HG02588 (cell line): Measurements from ENCODE around the gene HSPA12A.

Experiments
- ATAC-seq: cut with Tn5 transposase; IDR thresholded peaks from one replicate; pipeline ENCODE4 v1.9.1; 2021; ENCODE audit warnings: mild to moderate bottlenecking, moderate library complexity; ENCODE audit not compliant: unreplicated experiment

The HSPA12A gene

DNA sequence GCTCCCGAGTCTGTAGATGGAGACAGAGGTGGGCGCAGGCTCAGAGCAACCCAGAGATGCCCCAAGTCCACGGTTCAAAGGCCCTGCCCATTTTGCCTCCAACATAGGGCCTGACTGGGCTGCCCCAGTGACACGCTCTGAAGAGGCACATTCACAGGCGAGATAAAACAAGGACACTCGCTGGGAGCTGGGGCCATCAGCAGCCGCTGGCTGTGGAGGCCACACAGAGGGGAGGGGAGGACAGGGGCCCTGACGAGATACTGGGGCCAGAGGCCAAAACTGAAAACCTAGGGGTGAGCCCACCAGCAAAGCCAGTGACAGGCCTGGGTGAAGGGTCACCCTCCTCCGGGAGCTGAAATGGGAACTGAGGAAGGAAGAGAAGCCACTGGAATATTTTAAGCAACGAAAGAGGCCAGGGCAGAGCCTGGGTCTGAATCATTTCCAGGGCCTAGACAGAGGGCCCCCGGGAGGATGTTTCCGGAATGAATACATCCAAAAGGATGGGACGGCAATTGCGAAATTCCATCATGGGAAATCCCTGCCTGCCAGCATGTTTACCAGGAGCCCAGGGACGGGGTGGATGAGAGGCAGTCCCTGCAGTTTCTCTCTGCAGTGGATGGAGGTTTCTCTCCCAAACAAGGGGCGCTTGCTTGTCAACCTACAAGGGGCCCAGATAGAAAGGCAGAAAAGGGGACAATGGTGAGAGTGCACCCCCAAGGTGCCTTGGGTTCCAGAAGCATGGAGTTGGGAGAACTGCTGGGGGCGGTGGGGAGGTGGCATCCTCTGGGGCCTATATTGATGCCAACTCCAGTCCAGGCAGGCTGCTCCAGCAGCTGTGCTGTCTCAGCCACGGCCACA is 29.0 kb upstream of the HSPA12A start:
- no peak for ATAC-seq

DNA sequence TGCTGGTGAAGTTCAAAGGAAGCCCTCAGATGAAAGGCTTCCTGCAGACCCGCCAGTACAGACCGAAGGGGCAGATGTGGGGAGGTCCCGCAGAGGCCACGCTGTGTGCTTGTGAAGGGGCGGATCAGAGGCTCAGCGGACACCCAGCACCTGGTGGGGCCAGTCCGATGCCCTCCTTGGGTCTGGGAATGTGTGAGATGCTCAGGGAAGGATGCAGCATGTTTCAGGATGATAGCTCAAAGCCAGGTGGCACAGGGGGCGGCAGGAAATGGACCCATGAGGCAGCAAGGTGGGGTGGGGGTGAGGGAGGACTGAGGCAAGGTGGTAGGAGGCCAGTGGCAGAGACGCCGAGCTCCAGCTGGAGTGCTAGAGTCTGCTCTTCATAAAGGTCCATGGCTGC is 27.9 kb upstream of the HSPA12A start:
- ATAC-seq = no peak

DNA sequence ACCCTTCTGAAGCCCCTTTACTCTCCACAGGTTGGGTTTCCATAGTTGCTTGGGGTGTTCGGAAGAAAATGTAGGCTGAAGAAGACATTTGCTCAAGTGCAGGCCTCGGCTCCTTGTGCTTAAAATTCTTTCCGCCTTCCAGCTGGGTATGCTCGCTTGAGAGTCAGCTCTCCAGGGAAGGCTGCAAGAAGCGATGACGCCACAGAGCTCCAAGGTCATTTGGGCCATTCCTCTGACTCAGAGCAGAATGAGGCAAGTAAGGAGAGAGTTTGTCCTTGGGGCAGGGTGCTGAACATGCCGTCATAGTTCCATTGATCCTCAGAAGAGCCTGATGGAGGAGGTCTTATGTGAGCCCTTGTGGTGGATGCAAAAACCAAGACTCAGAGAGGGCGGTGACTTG is 27.4 kb upstream of the HSPA12A start:
- no peak for ATAC-seq

DNA sequence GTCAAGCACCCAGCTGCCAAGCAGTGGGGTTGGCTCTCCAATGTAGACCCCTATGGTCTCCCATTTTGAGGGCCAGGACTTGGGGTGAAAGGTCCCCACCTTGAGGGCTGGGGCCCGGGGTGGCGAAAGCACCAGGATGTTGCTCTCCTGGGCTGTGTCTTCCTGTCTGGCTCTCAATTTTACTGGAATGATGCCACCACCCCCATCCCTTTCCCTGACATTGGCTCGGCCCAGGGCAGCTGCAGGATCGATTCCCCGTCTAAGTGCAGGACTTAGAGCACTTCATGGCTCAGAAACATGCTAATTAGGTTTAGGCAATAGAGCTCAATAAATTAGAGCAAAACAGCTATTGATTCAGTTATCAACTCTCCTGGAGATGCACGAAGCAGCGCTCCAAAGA is 27.0 kb upstream of the HSPA12A start:
- ATAC-seq = no peak

DNA sequence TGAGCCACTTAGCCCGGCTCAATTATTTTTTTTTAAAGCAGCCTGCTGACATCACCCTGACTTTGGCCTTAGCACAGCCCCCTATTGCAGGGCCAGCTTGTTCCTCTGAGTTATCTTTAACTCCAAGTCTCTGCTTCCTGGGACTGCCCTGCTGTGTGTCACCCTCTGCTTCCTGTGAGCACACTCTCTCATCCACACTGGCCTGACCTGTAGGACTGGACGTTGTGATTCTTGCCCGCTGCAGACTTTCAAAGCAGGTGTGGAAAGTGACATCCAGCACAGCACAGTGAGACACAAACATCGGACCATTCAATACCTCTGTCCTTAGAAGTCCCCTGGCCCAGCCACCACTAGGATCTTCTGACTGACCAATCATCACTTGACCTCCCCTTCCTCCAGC is 26.4 kb upstream of the HSPA12A start:
- ATAC-seq = no peak

DNA sequence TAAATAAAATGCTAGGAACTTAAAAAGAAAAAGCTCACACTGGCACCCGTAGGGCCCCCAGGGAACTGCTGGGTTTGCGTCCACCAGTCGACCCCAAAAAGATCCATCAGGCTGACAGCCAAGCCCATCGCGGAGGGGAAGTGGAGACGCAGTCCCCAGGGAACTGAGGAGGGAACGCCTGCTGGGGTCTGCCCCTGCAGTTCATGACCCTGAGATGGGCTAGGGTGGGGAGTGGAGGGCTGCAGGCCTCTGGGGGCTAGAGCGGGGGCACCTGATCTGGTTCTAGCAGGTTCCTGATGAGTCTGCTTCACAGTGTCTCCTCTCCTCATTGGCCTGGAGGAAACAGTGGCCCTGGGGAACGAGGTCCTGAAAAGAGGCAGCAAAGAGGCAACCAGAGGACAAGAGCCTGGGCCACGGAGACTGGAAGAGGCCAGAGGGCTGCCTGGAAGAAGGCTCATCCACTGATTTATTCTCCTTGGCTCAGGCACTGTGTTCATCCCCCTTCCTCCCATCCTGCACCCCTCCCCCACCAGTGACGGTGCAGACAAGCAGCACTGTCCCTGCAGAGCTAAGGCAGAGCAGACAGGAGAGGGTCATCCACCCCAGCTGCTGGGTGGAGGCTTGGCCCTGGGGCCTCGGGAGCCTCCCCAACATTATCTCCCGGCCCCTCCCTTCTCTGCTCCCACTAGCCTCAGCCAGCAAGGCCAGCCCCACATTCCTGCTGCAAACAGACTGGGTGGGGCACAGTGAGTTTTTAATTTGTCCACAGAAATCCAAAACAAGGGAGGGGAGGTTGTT is 24.7 kb upstream of the HSPA12A start:
- ATAC-seq = no peak

DNA sequence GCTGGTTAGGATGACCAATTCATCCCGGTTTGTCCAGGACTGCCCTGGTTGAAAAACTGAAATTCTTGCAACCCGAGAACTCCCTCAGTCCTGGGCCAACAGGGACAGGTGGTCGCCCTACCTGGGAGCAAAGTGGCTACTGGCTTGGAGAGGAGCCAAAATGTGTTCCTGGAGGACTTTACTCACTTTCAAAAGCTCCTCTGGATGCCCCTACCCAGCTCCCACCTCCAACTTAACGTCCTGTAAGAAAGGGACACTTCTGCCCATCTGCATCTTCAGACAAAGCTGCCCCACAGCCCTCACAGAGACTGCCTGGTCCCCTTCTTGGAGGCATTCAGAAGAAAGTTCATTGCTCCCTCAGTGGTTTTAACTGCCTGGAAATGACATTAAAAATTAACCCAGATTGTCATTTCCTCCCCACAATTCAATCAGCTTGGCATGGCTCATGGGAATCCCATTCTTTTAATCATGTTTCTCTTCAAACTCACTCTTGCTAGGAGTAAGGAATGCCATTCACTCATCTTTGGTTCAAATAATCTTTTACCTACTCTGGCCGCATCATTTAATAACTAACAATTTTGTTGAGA is 24.0 kb upstream of the HSPA12A start:
- no peak for ATAC-seq

DNA sequence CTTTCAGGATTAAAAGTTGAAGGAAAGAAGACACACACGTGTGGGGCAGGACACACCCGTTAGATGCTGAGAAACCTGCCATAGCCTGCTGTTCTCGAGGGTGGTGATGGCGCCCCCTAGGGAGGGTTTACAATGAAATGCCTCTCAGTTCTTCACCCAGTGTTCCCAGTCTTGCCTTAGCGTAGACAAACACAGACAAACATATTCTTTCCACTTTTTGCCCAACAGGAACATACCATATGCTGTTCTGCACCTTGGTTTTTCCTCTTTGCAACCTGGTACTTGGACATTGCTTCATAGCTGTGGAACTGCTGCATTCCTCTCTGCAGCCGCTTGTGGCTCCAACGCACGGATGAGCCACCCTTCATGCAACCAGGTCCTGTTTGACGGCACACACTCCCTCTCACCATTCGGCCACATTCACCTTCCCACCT is 23.3 kb upstream of the HSPA12A start:
- no peak for ATAC-seq

DNA sequence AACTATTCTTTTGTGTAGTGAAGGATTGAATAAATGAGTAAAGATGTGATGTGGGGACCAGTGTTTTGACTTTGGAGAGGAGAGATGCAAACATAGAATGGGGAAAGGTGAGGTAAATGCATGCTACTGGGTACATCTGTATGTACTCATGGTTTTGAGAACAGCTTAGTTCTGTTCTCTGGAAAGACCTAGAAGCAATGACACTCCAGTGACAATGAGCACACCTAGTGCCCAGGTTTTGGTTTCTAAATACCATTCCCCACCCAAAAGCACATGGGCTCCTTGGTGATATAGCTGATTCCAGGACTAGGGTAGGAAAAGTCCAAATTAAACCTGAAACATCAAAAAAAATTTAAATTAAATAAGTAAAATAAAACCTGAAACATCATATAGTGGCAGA is 22.6 kb upstream of the HSPA12A start:
- ATAC-seq = no peak

DNA sequence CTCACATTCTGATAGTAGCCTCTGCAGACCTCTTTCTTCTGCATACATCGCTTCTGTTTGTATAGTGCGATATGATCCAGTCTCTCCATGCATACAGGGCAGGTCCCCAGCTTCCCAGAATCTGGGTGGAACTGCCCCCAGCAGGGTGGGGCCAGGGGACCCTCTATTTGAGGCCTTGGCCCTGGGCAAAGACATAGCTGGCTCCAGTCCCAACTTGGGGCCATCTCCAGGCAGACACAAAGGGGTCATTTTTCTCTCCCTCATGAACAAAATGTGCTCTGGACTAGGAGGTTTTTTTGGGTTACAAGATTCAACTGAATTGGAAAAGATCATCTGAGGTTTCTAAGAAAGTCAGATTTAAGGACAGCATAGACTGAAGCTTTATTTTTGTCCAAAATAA is 21.1 kb upstream of the HSPA12A start:
- ATAC-seq = no peak

DNA sequence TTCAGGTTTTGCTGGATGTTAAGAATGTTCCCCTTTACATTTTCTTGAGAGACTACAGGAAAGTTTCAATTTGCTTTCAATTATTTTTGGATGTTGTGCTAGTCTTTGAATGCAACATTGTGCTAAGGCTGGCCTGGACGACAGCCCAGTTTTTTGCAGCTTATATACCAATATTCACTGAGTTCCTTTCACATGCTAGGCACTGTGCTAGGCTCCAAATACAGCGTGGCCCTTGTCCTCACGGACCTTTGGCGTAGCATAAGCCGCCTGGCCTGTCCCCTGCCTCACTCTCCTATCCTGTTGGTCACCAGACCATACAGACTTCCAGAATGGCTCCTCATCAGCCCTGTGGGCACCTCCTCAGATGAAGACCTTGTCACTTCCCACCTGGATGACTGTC is 19.5 kb upstream of the HSPA12A start:
- no peak for ATAC-seq

DNA sequence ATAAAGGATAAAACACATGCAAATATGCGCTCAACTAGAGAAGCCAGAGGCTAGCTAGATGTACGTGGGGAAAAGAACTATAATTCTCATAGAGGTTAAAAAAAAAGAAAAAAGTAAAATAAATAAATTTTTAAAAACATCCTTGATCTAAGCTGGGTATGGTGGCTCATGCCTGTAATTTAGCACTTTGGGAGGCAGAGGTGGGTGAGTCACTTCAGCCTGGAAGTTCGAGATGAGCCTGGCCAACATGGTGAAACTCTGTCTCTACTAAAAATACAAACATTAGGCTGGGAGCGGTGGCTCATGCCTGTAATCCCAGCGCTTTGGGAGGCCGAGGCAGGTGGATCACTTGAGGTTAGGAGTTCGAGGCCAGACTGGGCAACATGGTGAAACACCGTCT is 18.6 kb upstream of the HSPA12A start:
- no peak for ATAC-seq

DNA sequence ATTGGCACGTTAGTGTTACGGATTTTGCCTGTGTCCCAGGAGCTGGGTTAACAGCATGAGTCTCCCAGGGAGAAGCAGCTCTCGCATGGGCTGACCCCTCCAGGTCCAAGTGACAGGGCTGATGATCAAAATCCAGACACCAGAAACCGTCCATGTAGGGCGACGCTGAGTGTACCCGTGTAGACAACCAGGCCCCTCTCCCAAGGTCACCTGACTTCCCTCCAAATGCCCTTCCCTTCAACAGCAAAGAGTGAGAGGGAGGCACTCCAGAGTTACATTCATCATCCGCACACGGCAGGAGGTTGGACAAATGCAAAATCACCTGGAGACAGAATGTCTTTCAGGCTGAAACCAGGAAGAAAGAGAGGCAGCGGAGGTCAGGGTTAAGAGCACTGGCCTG is 14.9 kb upstream of the HSPA12A start:
- no peak for ATAC-seq

DNA sequence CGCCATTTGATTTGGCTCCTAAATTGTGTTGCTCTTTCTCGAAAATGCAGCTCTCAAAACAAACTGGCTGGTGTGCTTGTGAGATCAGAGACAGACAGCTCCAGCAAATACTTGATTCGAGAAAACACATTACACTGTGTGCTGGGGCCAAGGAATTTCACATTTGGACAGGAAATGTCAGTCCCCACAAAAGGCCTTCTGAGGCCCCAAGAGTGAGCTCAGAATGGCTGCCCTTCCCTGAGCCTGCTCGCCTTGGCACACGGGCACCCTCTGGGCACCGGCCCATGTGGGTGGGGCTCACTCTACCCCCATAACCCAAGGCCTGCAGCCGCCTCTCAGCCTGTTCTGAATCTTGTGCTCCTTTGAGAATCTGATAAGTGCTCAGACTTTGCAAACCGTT is 13.9 kb upstream of the HSPA12A start:
- ATAC-seq = no peak

DNA sequence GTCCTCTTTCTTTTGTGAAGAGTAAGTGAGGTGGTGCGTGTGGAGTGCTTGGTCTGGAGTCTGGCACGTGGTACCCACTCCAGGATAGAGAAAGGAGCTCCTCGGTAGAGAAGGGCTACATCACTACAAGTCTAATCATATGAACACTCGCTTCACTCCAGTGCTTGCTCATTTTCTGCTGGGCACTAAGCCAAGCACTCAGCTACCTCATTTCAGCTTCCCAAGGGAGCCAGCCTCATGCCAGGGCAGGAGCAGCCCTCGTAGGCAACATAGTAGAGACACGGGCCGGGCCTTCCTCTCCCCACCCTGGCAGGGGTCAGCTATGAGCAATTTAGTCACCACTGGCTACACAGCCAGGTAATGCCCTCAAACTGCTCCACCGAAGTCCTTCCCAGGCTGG is 11.4 kb upstream of the HSPA12A start:
- ATAC-seq = no peak

DNA sequence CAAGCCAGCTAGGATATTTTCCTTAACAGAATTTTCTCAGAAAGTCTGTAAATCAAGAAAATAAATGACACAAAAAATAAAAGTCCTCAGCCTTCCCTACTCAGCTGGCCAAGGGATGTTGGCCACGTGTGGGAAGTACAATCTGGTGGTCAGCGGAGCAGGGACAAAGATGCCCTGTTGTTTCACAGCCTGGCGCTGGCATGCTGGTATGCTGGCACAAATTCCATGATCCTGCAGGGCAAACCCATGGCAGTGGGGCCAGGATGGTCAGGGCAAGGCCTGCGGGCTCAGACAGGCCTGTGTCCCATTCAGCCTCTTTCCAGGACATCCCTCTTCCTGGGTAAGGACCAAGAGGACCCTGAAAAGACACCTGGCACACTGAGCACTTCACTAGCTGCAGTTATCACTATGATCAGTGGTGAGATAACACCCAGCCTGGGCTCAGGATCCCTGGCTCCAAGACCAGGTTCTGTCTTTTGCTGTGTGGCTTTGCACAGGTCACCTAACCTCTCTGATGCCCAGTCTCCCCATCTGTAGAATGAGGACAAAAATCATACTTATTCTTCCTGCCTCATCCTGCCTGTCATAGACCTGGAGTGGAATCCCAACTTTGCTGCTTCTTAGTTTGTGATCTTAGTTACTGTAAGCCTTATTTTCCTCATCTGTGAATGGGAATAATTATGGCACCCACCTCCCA is 10.8 kb upstream of the HSPA12A start:
- ATAC-seq = no peak

DNA sequence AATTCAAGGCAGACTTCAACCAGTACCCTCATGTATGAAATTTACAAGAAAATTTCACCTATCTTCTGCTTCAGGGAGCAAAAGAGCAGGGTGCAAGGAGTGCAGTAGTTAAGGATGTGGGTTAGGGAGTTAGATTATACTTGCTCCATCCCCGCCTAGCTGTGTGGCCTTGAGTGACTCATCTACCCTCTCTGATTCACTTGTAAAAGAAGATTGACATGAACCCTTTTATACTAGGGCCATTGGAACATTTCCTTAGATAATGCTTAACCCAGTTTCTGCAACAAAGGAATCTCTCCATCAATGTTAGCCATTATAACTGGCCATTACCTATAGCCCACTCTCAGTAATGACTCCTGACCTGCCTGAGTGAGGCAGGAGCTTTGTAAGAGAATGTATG is 10.2 kb upstream of the HSPA12A start:
- ATAC-seq = no peak

DNA sequence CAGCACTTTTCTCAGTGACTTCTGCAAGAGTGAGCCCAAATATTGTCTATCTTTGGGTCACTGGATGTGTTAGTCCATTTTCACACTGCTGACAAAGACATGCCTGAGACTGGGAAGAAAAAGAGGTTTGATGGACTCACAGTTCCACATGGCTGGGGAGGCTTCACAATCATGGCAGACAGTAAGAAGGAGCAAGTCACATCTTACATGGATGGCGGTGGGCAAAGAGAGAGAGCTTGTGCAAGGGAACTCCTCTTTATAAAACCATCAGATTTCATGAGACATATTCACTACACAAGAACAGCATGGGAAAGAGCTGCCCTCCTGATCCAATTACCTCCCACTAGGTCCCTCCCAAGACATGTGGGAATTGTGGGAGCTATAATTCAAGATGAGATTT is 6.1 kb upstream of the HSPA12A start:
- no peak for ATAC-seq

DNA sequence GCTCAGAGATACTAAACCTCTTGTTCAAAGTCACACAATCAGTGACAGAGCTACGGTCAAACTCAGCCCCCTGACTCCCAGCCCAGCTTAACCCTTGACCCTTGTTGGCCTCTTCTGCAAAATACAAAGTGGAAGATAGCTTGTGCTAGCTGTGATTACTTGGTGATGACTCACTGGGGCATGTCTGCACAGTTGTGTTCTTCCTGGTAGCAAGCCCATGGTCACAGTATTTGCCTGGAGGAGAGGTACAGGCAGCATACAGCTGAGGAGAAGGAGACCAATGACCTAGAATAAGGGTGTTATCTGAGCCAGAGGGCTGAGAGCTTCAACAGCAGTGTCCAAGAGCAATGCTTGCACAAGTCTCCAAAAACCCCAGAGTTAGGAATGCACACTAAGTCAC is 5.7 kb upstream of the HSPA12A start:
- no peak for ATAC-seq

DNA sequence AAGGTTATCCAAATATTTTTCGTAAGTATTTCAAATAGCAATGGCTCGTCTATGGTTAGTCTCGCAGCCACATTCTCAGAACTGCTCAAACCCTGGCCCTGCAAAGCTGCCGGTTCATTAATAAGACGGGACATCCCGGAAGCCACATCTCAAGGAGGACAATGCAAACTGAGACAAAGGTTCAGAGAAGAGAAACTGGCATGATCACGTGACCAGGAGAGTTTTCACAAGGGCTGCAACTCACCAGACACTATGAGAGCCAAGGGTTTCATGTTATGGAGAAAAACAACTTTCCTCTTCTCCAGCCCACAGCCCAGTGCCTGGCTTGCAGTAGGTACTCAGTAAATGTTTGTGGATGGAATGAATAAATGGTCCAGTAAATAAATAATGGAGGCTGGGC is 5.0 kb upstream of the HSPA12A start:
- no peak for ATAC-seq

DNA sequence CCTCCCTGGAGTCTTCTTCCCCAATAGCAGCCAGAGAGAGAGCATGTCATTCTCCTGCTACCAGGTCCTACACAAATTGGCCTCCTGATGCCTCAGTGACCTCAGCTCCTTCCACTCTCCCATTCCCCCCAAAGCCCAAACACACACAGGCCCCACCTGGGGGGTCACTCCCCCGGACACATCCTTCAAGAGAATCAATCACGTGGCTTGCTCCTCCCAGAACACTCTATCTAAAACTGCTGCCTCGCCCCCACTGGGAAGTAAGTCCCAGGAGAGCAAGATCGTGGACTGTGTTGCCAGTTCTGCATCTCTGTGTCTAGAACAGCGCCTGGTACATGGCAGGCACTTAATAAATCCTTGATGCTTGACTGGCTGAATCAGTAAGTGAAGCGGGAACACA is 2.5 kb upstream of the HSPA12A start:
- ATAC-seq = no peak
